Fibroblast of gingiva (primary cell): Measurements from ENCODE around the gene EFCAB12.

Experiments used
- DNase-seq: peaks from one replicate; pipeline ENCODE4 v3.0.0-alpha.2; 2011; ENCODE audit warnings: low read depth

EFCAB12 gene

DNA sequence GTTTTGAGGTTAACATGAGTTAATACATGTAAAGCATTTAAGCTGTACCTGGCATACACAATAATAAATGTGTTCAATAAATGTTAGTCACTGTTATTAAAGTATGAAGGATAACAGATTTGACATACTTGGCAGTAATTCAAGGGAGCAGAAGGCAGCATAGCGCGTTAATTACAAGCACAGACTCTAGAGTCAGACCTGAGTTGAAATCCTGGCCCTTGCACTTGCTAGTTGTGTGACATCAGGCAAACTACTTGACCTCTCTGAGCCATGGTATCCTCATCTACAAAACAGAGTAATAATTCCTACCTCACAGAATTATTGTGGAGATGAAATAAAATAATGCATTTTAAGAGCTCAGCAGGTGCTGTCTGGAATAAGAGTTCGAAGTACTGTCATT lies 17.0 kb upstream of the EFCAB12 start:
- no peak for DNase-seq

DNA sequence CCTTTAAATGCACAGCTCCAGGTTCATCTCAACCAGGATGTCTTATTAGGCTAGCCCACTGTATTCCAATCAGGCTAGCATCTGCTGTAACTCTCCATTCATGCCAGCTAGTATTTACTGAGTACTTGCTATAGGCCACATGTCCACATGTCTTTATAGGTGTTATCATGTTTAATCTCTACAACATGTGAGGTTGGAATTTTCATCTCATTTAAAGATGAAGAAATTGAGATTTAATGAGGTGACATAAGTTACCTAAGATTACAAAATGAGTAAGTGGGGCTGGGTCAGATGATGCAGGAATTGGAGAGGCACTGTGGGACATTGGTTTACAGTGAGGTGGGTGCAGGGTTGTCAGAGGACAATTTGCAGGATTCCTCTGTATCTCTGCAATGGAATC lies 14.5 kb upstream of the EFCAB12 start:
- DNase-seq = no peak

DNA sequence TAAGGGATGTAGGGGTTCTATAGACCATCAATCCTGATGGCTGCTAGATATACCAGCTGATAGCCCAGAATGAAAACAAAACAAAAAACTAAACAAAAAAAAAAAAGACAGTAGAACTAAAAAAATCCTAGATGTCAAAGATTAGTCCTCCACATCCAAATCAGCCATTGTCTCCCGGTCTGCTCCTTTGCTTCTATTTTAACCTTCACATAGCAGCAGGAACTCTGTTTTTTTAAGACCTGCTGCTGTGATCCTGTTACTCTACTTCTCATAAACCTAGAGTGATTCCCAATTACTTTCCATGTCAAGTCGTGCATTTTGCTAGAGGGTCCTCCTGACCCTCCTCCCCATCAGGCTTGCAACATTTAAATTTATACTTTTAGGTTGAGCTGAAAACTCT lies 14.1 kb upstream of the EFCAB12 start:
- DNase-seq = no peak

DNA sequence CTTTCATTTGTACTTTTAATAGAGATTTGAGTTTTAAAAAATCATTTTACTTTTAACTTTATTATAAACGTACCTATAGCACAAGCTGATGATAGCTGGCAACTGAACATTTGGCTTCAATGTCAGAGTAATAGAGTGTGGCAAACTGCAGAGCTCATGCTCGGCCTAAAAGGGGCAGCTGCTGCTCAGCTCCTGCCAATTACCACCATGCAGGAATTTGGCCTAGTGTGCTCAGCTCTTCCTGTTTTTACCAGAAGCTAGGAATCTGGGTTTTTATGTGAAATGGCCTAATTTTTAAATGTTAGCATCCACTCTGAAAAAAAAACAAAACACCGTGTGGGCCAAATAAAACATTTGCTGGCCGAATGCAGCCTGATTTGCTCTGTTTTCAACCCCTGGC lies 13.3 kb upstream of the EFCAB12 start:
- peak; percentile 94 for DNase-seq

DNA sequence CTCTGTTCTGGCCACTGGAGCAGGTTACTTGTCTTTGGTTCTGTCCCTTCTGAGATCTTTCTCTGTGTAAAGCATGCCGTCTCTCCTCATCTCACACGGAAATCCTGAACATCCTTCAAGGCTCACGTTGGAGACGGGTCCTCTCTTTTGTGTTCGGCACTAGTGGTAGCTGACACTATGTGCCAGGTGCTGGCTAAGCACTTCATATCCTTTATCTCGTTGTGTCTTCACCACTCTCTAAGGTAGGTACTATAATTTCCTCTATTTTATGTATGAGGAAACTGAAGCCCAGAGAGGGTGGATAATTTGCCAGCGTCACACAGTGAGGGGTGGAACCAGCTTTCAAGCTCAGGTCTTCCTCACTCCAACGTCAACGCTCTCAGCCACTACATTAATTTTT lies 12.8 kb upstream of the EFCAB12 start:
- DNase-seq = no peak

DNA sequence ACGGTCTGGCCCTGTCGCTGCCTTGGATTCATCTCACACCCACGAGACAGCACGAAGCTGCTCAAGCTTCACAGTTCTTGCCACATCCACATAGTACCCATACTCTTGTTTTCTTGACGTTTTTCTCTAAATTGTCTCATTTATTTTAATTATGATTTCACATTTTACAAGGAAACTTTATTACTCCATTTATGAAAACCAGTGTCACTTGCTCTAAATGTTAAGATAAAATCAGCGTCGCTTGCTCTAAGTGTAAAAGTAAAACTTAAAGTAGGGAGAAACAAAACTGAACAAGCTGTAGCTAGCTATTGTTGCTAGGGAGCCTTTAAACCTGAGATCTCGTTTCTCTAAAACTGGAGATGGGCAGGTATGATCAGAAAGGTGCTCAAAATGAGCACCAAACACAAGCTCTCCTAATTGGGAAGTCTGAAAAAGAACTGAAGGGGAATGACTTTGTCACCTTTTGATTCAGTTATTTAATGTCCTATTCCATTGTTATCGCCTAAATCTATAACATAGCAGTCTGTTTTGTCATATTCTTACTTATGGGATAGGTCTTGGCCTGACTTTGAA lies 12.3 kb upstream of the EFCAB12 start:
- DNase-seq = no peak

DNA sequence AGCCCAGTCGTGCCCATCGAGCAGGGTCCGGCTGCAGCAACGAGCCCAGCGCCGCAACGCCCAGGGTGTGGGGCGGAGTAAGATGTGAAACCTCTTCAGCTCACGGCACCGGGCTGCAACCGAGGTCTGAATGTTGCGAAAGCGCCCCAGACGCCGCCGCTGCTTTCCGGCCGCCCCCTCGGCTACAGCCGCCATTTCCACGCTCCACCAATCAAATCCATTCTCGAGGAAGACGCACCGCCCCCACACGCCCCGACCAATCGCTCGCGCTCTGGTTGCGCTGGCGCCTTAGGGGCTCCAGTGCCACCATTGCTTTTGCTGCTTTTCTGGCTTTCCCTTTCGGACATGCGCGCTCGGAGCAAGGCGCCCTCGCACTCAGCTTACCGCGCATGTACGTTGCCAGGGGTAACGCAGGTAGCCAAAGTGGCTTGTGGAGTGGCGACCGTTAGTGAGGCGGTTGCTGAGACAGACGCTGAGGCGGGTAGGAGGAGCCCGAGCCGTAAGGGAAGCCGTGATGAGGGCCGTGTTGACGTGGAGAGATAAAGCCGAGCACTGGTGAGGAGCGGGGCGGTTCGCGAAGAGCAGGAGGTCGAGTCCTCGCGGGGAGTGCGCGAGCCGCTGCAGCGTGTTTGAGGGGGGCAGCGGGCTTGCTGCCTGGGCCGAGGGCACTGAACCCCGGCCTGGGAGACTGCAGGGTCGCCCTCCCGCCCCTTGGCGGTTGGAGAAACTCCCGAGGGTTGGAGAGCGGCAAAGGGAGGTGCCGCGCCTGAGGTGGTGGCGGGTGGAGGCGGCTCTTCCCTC lies 11.6 kb upstream of the EFCAB12 start, which contains the start of the genes IFT122 and MBD4:
Gene IFT122, plus strand, starts transcription at position 408 of the 801 bp plus-strand sequence. Its CDS starts 107 bp downstream, at position 515.
Gene MBD4, minus strand, starts transcription at position 132 of the 801 bp plus-strand sequence. Its CDS starts 115 bp downstream, at position 17.
- peak; percentile 100 for DNase-seq

DNA sequence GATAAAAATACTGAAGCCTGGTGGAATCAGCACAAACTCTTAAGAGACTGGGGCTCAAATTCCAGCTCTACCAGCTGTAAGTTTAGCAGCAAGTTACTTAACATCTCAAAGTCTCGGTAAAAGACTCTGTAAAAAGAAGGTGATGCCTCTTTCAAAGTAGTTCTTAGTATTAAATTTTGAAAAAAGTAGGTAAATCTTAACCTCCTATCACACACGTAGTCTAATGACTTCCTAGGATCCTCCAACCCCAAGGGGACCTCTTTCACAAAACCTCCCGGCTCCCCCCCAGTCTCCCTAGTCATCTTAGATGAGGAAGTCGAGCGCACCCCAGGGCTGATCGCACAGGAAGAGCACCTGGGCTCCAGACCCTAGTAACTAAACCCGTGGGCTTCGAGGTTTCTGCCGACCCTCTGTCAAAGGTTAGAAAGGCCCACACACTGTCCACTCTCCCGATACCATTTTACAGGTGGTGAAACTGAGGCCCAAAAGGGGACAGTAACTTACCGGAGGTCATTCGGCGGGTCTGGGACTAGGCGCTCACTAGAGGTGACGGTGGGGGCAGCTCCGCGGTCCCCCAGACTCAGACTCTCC lies 10.9 kb upstream of the EFCAB12 start:
- DNase-seq = peak; percentile 9

DNA sequence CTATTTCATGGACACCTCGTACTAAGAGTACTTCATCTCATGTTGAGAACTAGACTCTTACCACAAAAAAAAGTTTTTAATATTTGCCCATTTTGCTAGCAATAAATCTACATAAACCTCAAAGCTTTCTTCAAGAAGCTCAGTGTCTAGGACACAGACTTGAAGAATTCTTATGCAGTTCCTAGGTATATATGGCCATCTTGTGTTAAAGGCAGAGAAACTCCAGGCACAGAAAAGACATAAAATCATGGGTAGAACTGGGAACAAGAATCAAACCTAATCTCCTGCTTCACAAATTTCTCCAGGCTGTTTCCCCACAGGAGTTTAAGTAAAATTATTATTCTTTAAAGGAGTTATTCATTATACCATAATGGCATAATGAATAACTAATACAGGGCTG lies 6.9 kb upstream of the EFCAB12 start:
- DNase-seq = no peak

DNA sequence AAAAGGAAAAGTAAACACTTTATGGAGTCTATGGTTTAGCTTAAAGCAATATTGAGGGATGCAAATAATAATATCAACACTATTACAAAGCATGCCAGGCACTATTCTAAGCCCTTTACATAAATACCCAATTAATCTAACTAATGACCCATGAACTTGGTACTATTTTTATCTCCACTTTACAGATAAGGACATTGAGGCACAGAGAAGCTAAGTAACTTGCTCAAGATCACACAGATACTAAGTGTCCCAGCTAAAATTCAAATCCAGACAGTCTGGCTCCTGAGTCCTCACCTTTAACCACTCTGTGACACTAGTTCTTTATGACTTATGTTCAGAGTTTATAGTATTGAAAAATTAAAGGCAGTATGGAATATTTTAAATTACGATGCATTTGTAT lies 5.7 kb upstream of the EFCAB12 start:
- DNase-seq = no peak

DNA sequence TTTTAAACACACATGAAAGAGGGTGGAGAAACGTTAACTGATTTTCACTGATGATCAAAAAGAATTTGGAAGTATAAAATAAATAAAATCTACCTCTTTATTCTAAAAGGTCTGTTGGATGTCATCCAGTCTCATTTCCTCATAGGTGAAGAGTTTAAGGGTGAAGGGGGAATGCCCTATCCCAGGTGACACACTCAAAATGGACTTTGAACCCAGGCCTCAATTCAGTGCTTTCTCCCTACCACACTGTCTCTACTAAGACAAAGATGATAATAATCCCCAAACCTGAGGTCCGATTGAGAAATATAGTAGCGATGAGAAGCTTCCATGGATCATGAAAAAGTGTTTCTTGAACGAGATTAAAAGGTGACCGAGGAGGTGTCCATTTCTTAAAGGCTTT lies 5.1 kb upstream of the EFCAB12 start:
- no peak for DNase-seq

DNA sequence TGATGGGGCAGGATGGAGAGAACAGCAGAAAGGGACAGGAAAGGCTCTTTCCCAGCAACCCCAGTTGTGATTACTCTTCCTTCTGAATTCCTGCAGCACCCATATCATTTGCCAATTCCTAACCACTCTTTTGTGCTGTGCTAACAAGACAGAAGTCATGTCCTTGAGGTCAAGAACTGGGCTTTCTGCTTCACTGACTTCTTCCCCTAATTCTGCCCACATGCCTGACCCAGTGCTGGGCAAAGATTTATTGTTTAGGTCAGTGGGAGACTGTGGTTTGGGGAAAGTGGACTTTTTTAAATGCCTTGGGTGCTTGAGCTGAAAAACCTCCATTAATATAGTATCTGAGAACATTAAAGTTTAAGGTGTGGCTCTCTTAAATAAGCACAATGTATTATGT lies 4.2 kb upstream of the EFCAB12 start:
- DNase-seq = no peak

DNA sequence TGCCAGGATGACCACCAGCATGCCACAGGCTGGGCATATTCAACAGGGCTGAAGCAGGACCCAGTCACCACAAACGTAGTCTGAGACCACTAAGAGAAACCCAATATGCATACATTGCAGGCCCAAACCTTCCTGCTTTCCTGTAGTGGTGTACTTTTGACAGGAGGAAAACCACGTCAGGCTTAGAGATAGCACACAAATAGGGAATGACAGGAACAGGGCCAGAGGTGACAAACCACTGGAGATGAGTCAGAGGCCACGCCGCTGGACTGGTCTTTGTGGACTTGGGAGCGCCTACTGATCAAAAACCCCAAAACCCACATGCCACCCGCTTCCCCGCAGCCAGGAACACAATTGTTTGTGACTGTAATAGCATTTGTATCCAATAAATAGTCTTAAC lies 3.6 kb upstream of the EFCAB12 start:
- DNase-seq = no peak

DNA sequence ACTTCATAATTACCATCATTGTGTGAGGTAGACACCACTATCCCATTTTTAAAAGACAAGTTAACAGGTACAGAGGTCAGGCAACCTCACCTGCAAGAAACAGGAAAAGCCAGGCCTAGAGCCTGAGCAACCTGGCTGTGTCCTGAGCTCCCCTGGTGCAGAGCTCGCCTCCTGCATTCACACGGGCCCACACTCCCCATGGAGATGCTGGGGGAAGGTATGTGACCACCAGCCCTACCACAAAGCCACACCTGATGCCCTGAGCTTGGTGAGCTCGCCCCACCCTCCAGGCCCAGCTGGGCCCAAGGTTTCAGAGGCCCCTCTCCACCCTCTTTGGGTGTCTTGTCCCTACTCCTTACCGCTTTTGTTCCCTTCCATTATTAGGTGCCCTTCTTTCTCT lies 1.2 kb upstream of the EFCAB12 start:
- DNase-seq = no peak

DNA sequence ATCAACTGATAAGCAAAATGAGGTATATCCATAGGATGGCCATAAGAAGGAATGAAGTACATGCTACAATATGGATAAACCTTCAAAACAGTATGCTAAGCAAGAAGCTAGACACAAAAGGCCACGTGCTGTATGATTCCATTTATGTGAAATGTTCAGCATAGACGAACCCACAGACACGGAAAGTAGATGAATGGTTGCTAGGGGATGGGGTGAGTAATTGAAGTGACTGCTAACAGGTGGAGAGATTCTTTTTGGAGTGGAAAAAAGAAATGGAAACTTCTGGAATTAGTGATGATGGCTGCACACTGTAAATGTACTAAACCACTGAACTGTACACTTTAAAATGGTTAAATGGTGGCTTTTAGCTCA lies 630 bp upstream of the EFCAB12 start:
- no peak for DNase-seq

DNA sequence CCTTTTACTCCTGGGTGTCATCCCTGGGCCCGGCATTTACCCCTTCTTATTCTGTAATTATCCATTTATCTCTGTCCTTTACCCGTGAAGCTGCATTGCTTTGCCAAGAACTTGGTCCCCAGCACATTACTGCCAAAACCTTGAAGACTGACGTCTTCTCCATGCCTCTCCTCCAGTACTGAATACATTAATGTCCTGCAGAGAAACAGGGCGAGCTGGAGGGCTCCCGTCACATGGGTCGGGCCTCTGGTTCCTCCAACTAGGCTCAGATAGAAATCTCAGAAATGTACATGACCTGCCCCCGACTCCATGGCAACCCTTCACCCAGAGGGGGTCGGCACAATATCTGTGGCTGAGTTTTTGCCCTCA lies 445 bp downstream of the EFCAB12 start:
- no peak for DNase-seq

DNA sequence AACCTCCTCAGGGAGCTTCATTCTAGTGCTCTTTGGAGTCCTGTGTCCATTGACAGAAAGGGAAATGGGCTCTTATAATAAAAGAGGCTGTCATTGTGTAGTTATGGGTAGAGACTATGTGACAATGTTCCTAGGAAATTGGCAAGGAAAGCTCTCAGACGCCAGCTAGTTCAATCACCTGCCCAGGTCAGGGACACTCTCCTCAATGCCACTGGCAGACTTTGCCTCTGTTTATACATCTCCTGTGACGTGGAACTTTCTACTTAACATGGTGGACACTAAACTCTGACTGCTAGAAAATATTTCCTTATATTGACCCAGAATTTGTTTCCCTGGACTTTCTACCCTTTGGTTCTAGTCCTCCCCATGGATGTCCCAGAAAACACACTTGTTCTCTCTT lies 2.8 kb downstream of the EFCAB12 start:
- no peak for DNase-seq

DNA sequence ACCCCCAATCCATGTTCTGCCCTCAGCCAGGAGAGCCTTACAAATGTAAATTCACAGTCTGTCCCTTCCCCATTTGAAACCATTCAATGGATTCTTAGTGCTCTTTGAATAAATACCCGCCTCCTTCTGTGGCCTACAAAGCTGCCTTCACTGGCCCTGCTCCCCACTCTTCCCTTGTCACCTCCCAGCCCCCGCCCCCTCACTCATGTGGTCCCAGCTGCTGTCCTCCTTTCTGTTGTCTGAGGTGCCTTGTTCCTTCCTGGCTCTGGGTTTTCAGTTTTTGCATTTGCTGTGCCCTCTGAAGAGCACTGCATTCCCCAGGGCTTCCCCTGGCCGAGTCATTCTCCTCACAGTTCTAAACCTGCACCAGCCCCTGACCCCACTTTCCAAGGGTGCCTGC lies 3.2 kb downstream of the EFCAB12 start:
- DNase-seq = no peak

DNA sequence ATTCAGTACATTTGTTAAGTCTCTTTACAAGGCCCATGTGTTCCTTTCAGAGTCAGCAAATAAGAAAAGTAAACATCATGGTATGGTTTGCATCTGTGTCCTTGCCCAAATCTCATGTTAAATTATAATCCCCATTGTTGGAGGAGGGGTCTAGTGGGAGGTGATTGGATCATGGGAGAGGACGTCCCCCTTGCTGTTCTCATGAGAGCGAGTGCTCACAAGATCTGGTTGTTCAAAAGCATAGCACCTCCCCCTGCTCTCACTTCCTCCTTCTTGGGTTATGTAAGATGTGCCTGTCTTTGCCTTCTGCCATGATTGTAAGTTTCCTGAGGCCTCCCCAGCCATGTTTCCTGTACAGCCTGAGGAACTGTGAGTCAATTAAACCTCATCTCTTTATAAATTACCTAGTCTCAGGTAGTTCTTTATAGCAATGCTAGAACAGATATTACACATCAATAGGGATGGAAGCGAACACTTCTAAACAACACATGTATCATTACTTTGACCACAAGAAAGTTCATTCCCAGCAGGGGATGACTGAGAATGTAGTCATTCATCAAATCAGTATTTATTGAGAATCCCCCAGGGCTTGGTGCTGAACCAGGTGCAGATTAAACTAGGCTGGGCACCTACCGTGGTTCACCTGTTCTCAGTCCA lies 4.1 kb downstream of the EFCAB12 start:
- DNase-seq = no peak

DNA sequence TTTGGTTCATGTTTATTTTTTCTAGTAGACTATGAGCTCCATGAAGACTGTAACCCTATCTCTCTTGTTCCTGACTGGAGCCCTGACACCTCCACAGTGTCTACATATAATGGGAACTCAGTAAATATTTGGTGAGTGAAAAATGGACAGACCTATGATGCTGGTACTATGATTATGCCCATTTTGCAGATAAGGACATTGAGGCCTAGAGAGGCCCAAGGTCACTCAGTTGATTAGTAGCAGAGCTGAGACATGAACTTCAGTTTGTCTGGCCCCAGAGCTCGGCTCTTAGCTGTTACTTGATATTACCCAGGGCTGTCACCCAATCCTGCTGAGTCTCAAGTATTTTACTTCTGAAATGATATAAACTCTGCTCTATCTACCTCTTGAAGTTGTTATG lies 5.5 kb downstream of the EFCAB12 start:
- DNase-seq = no peak

DNA sequence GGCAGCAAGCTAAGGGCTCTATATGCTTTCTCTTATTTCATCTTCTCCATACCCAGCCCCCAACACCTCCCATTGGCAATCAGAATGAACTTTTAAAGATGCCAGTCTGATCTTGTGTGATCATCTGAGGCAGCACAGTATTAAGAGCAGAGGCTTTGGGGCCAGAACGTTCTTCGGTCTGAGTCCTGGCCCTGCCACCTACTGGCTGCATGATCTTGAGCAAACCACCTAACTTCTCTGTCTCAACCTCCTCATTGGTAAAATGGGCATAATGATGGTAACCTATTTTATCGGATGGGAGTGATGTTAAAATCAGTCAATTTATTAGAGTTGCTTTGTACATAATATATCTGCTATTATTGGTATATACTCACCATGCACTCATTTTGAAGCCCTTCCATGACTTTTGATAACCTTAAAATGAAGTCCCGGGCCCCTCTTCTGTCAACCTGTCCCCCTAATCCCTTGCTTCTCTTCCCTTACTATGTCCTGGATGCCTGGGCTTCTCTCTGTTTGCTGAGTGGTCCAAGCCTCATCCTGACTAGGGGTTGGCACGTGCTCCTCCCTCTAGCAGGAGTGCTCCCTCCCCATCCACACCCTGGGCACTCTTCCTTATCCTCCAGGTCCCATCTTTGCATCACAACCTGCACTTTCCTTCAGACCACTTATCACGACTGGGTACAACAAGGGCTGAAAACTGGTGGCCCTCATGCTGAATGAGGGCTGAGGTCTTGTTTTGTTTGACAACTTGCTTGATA lies 6.3 kb downstream of the EFCAB12 start:
- DNase-seq = no peak

DNA sequence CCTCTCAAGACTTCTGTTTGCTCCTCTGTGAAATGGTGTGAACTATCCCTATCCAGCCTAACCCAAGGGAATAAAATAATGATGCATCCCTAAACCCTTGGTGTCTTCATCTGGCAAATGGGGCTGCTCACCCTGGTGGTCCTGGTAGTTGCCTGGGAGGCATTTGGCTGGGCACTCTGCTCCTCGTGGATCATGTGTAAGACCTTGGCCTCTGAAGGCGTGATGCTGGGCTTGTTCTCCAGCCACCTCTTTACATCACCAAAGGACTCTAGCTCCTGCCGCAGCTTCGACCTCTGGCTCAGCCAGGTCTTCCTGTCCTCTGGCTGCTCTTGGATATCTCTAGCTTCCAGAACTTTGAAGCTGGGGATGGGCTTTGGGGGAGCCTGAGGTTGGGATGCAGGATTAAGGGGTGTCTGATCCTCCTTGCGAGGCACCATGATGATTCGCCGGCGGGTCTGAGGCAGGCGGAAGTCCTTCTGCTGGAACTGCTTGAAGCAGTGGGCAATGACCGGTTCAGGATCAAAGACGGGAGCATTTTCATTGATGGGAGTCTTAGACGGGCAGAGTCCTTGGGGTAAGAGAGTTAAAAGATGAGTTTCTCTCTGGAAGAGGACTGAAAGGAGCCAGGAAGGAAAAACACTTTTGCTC lies 7.1 kb downstream of the EFCAB12 start:
- no peak for DNase-seq
